MCF 10A (cell line): Measurements from ENCODE around the gene CELA1. TPM values are rescaled to one million over a fixed set of nuclear protein-coding genes. Genes with fewer than 3 reads are reported as not detected.

Source experiments
- BruUV-seq: library from RNA; stranded (reverse); fragments of 400-500 nt; replicated peaks from 2 replicates; lab custom pipeline; 2021; lab: Mats Ljungman, UMichigan
- CTCF ChIA-PET: fragments of 300-600 bp; sonication (Branson Sonifier 250); formaldehyde crosslinking; extraction: SDS; loops from one replicate; lab custom pipeline; 2021; ENCODE audit warnings: antibody characterized with exemption, inconsistent platforms; lab: Yijun Ruan, JAX
- POLR2A ChIA-PET: fragments of 300-600, 350-650 bp; sonication (Branson Sonifier 250); formaldehyde crosslinking; extraction: SDS; loops from one replicate; lab custom pipeline; 2020; ENCODE audit warnings: antibody characterized with exemption, inconsistent platforms; lab: Yijun Ruan, JAX
- DNase-seq: peaks from one replicate; pipeline ENCODE4 v3.0.0-alpha.2; 2018; ENCODE audit not compliant: unreplicated experiment
- H3K27ac Mint-ChIP-seq: one replicate; pipeline ENCODE4 v1.8.0; 2022; ENCODE audit warnings: mild to moderate bottlenecking, low read depth, mixed read lengths; ENCODE audit not compliant: unreplicated experiment
- H3K27me3 Mint-ChIP-seq: one replicate; pipeline ENCODE4 v1.8.0; 2022; ENCODE audit warnings: mixed read lengths; ENCODE audit not compliant: insufficient read depth, unreplicated experiment
- H3K36me3 Mint-ChIP-seq: one replicate; pipeline ENCODE4 v1.8.0; 2022; ENCODE audit warnings: mild to moderate bottlenecking, moderate library complexity, mixed read lengths; ENCODE audit not compliant: insufficient read depth, unreplicated experiment
- H3K4me1 Mint-ChIP-seq: one replicate; pipeline ENCODE4 v1.8.0; 2022; ENCODE audit warnings: mixed read lengths; ENCODE audit not compliant: insufficient read depth, unreplicated experiment
- H3K4me3 Mint-ChIP-seq: one replicate; pipeline ENCODE4 v1.8.0; 2022; ENCODE audit warnings: mild to moderate bottlenecking, moderate library complexity, mixed read lengths; ENCODE audit not compliant: unreplicated experiment
- H3K9me3 Mint-ChIP-seq: one replicate; pipeline ENCODE4 v1.8.0; 2022; ENCODE audit warnings: mixed read lengths; ENCODE audit not compliant: unreplicated experiment
- CTCF ChIP-seq: fragments of 200-600 bp; IDR thresholded peaks from one replicate; pipeline ENCODE4 v1.8.0; 2022; ENCODE audit warnings: antibody characterized with exemption, mild to moderate bottlenecking; ENCODE audit not compliant: unreplicated experiment
- intact Hi-C: fragments of 100-400 bp; cut with micrococcal nuclease; formaldehyde crosslinking; loops from 2 replicates; pipeline ENCODE4 v1.14.1; 2022
- total RNA-seq: library from RNA; stranded (reverse); gene quantifications from 2 replicates; pipeline ENCODE4 v1.2.3, GENCODE V29; 2022

CELA1 gene
- total RNA-seq, 1 experiment from 2014 or later, result not detected

- no peaks in the 10 kb centered on the region for H3K9me3 Mint-ChIP-seq
- H3K4me1 Mint-ChIP-seq, result peaks cover 53% of the 10 kb centered on the region
- intact Hi-C loops, result no loop called here
- ChIA-PET CTCF (interaction anchor here (0.7 to 1.3 kb wide), 4 partner anchors 28 to 432 kb away, joined by 3 to 6 read pairs (median 4); no protein-coding TSS in a partner anchor), POLR2A (interaction anchor here (0.6 to 8.0 kb wide), 3 partner anchors 20 to 549 kb away, joined by 3 to 54 read pairs (median 3); no protein-coding TSS in a partner anchor)
- H3K27me3 Mint-ChIP-seq, result no peaks in the 10 kb centered on the region
- no peak for DNase-seq
- H3K36me3 Mint-ChIP-seq, result no peaks in the 10 kb centered on the region
- no TSS peak for BruUV-seq
- H3K27ac Mint-ChIP-seq, result no peak overlapping the region
- no peak for TF ChIP-seq CTCF
- peak overlapping the region; percentile 95 for H3K4me3 Mint-ChIP-seq
Measured at GRCh38 chr12:51392556-51393237, 46.2 kb upstream of the CELA1 start.

GRCh38 chr12:51391283-51392123, 45.0 kb upstream of the CELA1 start, which contains the start of gene GALNT6:
GALNT6 (minus strand) TSS chr12:51391406; CDS start chr12:51379781, 11,625 bp downstream.
- CTCF ChIA-PET, result interaction anchor here (0.6 to 1.3 kb wide), 5 partner anchors 14 to 540 kb away, joined by 3 to 6 read pairs (median 3); no protein-coding TSS in a partner anchor
- POLR2A ChIA-PET, result interaction anchor here (0.6 to 8.0 kb wide), 4 partner anchors 11 to 550 kb away, joined by 3 to 54 read pairs (median 8); no protein-coding TSS in a partner anchor
- BruUV-seq, result TSS peak; percentile 41
- Mint-ChIP-seq H3K4me1 (peaks cover 57% of the 10 kb centered on the region), H3K9me3 (no peaks in the 10 kb centered on the region), H3K27me3 (no peaks in the 10 kb centered on the region), H3K36me3 (no peaks in the 10 kb centered on the region), H3K27ac (peak within 1 kb of the TSS; percentile 95), H3K4me3 (peak within 1 kb of the TSS; percentile 95)
- intact Hi-C loops, result no loop called here
- TF ChIP-seq CTCF, result no peak
- peak; percentile 58 for DNase-seq

GRCh38 chr12:51390891-51391282, 44.4 kb upstream of the CELA1 start:
- intact Hi-C loops, result no loop called here
- TF ChIP-seq CTCF, result no peak
- BruUV-seq, result no TSS peak
- peaks cover 57% of the 10 kb centered on the region for H3K4me1 Mint-ChIP-seq
- no peaks in the 10 kb centered on the region for H3K27me3 Mint-ChIP-seq
- H3K4me3 Mint-ChIP-seq, result peak overlapping the region; percentile 95
- ChIA-PET POLR2A (interaction anchor here (1.0 to 8.0 kb wide), 4 partner anchors 10 to 495 kb away, joined by 3 to 54 read pairs (median 8); no protein-coding TSS in a partner anchor), CTCF (interaction anchor here (0.6 to 1.3 kb wide), 5 partner anchors 15 to 539 kb away, joined by 3 to 6 read pairs (median 3); no protein-coding TSS in a partner anchor)
- no peaks in the 10 kb centered on the region for H3K36me3 Mint-ChIP-seq
- no peak for DNase-seq
- H3K27ac Mint-ChIP-seq, result peak overlapping the region; percentile 95
- H3K9me3 Mint-ChIP-seq, result no peaks in the 10 kb centered on the region
